Measurements from ENCODE around the gene TOR1AIP1.

DNA sequence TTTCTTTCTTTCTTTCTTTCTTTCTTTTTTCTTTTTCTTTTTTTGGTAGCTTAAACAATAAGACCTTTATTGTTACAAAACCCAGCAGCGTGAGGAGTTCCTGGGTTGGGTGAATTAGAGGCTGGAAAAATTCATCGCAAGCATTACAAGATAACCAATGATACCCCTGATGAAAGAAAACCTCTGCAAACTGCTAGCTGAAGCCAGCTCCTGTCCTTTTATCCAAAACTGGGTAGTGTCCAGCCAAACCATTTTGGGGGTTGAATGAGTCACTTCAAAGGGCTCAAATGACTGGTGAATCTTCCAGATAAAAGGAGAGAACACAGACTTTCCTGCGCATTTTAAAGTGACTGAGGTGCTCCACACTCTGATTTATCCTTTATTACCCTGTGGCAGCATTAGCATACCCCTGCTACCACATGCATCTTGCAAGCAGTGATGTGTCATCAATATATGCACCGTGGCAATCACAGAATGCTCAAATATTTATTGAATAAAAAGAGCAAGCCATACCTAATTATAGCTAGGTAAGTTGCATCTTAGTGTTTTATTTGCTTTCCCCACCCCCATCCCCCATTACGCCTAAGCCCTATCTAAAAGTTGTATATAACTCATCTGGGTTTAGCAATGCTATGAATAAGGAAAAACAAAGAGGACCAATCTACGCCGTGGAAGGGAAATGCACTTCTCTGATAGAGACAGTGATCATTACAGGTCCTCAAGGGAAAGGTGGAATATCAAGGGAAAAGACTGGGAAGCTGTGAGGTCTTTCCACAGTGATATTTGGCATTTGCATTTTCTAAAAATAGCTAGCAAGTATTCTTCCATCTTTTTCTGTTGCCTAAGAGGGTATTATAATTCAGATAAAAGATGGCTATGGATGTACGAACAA, 40.1 kb downstream of the TOR1AIP1 start:
- TF ChIP-seq, protein P1, sequence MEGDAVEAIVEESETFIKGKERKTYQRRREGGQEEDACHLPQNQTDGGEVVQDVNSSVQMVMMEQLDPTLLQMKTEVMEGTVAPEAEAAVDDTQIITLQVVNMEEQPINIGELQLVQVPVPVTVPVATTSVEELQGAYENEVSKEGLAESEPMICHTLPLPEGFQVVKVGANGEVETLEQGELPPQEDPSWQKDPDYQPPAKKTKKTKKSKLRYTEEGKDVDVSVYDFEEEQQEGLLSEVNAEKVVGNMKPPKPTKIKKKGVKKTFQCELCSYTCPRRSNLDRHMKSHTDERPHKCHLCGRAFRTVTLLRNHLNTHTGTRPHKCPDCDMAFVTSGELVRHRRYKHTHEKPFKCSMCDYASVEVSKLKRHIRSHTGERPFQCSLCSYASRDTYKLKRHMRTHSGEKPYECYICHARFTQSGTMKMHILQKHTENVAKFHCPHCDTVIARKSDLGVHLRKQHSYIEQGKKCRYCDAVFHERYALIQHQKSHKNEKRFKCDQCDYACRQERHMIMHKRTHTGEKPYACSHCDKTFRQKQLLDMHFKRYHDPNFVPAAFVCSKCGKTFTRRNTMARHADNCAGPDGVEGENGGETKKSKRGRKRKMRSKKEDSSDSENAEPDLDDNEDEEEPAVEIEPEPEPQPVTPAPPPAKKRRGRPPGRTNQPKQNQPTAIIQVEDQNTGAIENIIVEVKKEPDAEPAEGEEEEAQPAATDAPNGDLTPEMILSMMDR (conservative IDR thresholded peaks at IDR 0.05; ENCODE audit: low read depth, low read length) = no peak
- no peak for TF ChIP-seq EZH2 (IDR thresholded peaks at IDR 0.05; ENCODE audit: low read length, unreplicated experiment)
- no peak for TF ChIP-seq EZH2phosphoT487 (IDR thresholded peaks at IDR 0.05; ENCODE audit: borderline replicate concordance, low read length)
